HepG2 (cell line): Measurements from ENCODE around the gene CNTNAP1. TPM values are rescaled to one million over a fixed set of nuclear protein-coding genes. Genes with fewer than 3 reads are reported as not detected.

Experiments
- CBX5 ChIP-seq: sonication (generic); formaldehyde crosslinking; IDR thresholded peaks from 2 replicates; pipeline ENCODE4 v1.4.0; 2020; ENCODE audit warnings: missing genetic modification reagents, borderline replicate concordance
- CCDC6 ChIP-seq: sonication (generic); formaldehyde crosslinking; IDR thresholded peaks from 2 replicates; pipeline ENCODE4 v1.8.1; 2022; ENCODE audit warnings: mild to moderate bottlenecking, missing genetic modification reagents, moderate library complexity
- CHD4 ChIP-seq: fragments of 200-600 bp; sonication (generic); IDR thresholded peaks from 2 replicates; pipeline ENCODE4 v1.7.0; 2017; ENCODE audit warnings: mild to moderate bottlenecking, low read length, borderline replicate concordance
- ELF4 ChIP-seq: sonication (generic); formaldehyde crosslinking; IDR thresholded peaks from 2 replicates; pipeline ENCODE4 v1.5.0; 2020; ENCODE audit warnings: missing genetic modification reagents, mild to moderate bottlenecking, moderate library complexity, borderline replicate concordance
- ISL2 ChIP-seq: sonication (generic); formaldehyde crosslinking; IDR thresholded peaks from 2 replicates; pipeline ENCODE4 v1.5.0; 2020; ENCODE audit warnings: missing genetic modification reagents
- PAF1 ChIP-seq: IDR thresholded peaks from 2 replicates; pipeline ENCODE4 v1.6.1; 2016; ENCODE audit warnings: missing genetic modification reagents, missing compliant biosample characterization
- RBM22 ChIP-seq: fragments of 200-400 bp; formaldehyde crosslinking; optimal IDR thresholded peaks from 2 replicates; pipeline ENCODE3; 2017; ENCODE audit warnings: mild to moderate bottlenecking, low read length, moderate library complexity
- RFX5 ChIP-seq: IDR thresholded peaks from 2 replicates; pipeline ENCODE4 v1.6.1; 2011; ENCODE audit warnings: low read depth, low read length, improper control_type of control experiment
- U2AF1 ChIP-seq: fragments of 200-400 bp; formaldehyde crosslinking; optimal IDR thresholded peaks from 2 replicates; pipeline ENCODE3; 2017; ENCODE audit warnings: mild to moderate bottlenecking, low read depth, low read length
- XRCC5 ChIP-seq: fragments of 200-400 bp; formaldehyde crosslinking; optimal IDR thresholded peaks from 2 replicates; pipeline ENCODE3; 2017; ENCODE audit warnings: mild to moderate bottlenecking, low read length
- ZFP36 ChIP-seq: fragments of 150-350 bp; IDR thresholded peaks from 2 replicates; pipeline ENCODE4 v1.6.1; 2018; ENCODE audit warnings: borderline replicate concordance, low read length, low read depth; ENCODE audit not compliant: partially characterized antibody
- ZFP62 ChIP-seq: sonication (generic); formaldehyde crosslinking; IDR thresholded peaks from 2 replicates; pipeline ENCODE4 v1.4.0; 2020; ENCODE audit warnings: missing genetic modification reagents
- ZNF205 ChIP-seq: IDR thresholded peaks from 2 replicates; pipeline ENCODE4 v1.6.1; 2018; ENCODE audit warnings: missing biosample characterization, missing genetic modification reagents
- ZNF207 ChIP-seq: fragments of 450-650 bp; IDR thresholded peaks from 2 replicates; pipeline ENCODE4 v1.6.1; 2016; ENCODE audit warnings: antibody characterized with exemption, borderline replicate concordance
- ZNF225 ChIP-seq: sonication (generic); formaldehyde crosslinking; IDR thresholded peaks from 2 replicates; pipeline ENCODE4 v1.4.0; 2020; ENCODE audit warnings: mild to moderate bottlenecking, missing genetic modification reagents
- ZNF605 ChIP-seq: sonication (generic); formaldehyde crosslinking; IDR thresholded peaks from 2 replicates; pipeline ENCODE4 v1.8.0; 2022; ENCODE audit warnings: mild to moderate bottlenecking, missing genetic modification reagents
- ZNF674 ChIP-seq: sonication (generic); formaldehyde crosslinking; IDR thresholded peaks from 2 replicates; pipeline ENCODE4 v1.5.0; 2020; ENCODE audit warnings: low read depth, mild to moderate bottlenecking, missing genetic modification reagents
- polyA plus RNA-seq, 8 experiments: library from polyadenylated mRNA; depleted of rRNA in 3 of 8; stranded (reverse) in 7 of 8; unstranded in 1 of 8; fragments of >200 nt; fragmentation: Illumina TruSeq in 4 of 8; extraction: Trizol in 4 of 8; gene quantifications; 2 replicates each; pipeline versions ENCODE4 v1.2.1 to v1.2.3, GENCODE V29; 2011 to 2016; ENCODE audit warnings: low read depth in 4 of 8, missing spikeins in 1 of 8, mixed read lengths in 1 of 8; ENCODE audit not compliant: insufficient read depth in 1 of 8
- total RNA-seq, 5 experiments: library from RNA; depleted of rRNA; stranded (reverse); fragments of >200 nt; fragmentation: Illumina TruSeq; extraction: Trizol; gene quantifications; 2 replicates each; pipeline ENCODE4 v1.2.3, GENCODE V29; 2016; ENCODE audit warnings: low read depth in 1 of 5
- TF ChIP-seq, protein P1 (sequence below), 2 experiments: IDR thresholded peaks; 2 replicates each; pipeline ENCODE4 v1.6.1; 2011 to 2012; ENCODE audit warnings: low read length in 2 of 2, borderline replicate concordance in 1 of 2, low read depth in 1 of 2, mild to moderate bottlenecking in 1 of 2, moderate library complexity in 1 of 2
- TF ChIP-seq, protein P2 (sequence below): IDR thresholded peaks from 2 replicates; pipeline ENCODE4 v1.6.1; 2018; ENCODE audit warnings: missing genetic modification reagents
- TF ChIP-seq, protein P3 (sequence below): sonication (generic); formaldehyde crosslinking; IDR thresholded peaks from 2 replicates; pipeline ENCODE4 v1.8.0; 2022; ENCODE audit warnings: mild to moderate bottlenecking, missing genetic modification reagents; ENCODE audit not compliant: insufficient replicate concordance
- TF ChIP-seq, protein P4 (sequence below): sonication (generic); formaldehyde crosslinking; IDR thresholded peaks from 2 replicates; pipeline ENCODE4 v1.4.0; 2020; ENCODE audit warnings: missing genetic modification reagents

CNTNAP1 gene
- total and polyA plus RNA-seq, 2 of the 13 experiments (the other 11 are each of a cell fraction or from before 2014, with no cell fraction given) = 4.5 to 7.7 TPM

DNA sequence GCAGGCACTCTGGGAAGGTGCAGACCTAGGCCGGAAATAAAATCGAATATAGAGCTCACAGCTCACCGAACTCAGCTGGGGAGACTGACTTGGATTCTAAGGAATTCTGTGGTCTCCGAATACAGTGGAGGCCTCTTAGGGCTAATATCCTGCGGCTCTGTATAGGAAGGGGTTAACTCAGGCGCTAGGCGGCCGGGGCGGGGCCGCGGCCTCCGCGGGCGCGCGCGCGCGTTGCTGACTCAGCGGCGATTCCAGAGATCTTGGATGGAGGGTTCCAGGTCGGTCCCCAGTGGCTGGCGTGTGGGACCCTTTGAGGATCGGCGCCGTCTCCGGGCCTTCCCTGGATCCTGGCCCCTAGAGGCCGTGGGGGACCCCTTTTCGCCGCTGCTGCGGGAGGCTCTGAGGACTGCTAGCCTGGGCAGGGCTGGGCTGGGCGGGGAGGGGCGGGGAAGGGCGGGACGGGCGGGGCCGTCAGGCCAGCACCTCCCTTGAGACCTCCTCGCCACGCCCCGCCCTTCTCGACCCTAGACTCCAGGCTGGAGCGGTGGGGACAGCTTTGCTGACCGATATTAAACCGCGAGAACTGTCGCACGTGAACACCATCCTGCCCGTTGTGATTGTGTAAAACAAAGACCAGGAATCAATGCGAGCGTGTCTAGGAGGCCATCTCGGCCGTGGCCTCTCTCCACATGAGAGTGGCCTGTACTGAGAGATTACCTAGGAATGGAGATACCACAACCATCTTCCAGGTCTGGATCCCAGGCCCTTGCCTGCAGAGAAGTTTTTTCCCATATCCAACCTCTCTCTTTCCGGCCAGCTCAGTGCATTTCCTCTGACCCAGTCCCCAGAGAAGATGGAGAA lies 4.2 kb upstream of the CNTNAP1 start (continued):
- TF ChIP-seq ZFP36 (no peak), ZNF674 (CRISPR knock-in tag) (no peak), ZNF205 (CRISPR knock-in tag) (peak; percentile 80; the same call in 1 of the 2 replicates), CBX5 (CRISPR knock-in tag) (peak; percentile 87), CHD4 (no peak), CCDC6 (no peak; the same call in 1 of the 2 replicates), XRCC5 (peak; percentile 13), ZFP62 (CRISPR knock-in tag) (no peak), ZNF225 (peak; percentile 70), ZNF605 (peak; percentile 79), ISL2 (CRISPR knock-in tag) (peak; percentile 21; the same call in 1 of the 2 replicates), RFX5 (peak; percentile 56; the same call in 1 of the 2 replicates), RBM22 (no peak), U2AF1 (no peak), ZNF207 (no peak), PAF1 (CRISPR knock-in tag) (no peak), ELF4 (CRISPR knock-in tag) (no peak)
- TF ChIP-seq, protein P1, sequence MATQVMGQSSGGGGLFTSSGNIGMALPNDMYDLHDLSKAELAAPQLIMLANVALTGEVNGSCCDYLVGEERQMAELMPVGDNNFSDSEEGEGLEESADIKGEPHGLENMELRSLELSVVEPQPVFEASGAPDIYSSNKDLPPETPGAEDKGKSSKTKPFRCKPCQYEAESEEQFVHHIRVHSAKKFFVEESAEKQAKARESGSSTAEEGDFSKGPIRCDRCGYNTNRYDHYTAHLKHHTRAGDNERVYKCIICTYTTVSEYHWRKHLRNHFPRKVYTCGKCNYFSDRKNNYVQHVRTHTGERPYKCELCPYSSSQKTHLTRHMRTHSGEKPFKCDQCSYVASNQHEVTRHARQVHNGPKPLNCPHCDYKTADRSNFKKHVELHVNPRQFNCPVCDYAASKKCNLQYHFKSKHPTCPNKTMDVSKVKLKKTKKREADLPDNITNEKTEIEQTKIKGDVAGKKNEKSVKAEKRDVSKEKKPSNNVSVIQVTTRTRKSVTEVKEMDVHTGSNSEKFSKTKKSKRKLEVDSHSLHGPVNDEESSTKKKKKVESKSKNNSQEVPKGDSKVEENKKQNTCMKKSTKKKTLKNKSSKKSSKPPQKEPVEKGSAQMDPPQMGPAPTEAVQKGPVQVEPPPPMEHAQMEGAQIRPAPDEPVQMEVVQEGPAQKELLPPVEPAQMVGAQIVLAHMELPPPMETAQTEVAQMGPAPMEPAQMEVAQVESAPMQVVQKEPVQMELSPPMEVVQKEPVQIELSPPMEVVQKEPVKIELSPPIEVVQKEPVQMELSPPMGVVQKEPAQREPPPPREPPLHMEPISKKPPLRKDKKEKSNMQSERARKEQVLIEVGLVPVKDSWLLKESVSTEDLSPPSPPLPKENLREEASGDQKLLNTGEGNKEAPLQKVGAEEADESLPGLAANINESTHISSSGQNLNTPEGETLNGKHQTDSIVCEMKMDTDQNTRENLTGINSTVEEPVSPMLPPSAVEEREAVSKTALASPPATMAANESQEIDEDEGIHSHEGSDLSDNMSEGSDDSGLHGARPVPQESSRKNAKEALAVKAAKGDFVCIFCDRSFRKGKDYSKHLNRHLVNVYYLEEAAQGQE (IDR thresholded peaks at IDR 0.05; ENCODE audit: borderline replicate concordance in 1 of 2, low read depth in 1 of 2, low read length in 2 of 2) = no peak
- TF ChIP-seq, protein P2, sequence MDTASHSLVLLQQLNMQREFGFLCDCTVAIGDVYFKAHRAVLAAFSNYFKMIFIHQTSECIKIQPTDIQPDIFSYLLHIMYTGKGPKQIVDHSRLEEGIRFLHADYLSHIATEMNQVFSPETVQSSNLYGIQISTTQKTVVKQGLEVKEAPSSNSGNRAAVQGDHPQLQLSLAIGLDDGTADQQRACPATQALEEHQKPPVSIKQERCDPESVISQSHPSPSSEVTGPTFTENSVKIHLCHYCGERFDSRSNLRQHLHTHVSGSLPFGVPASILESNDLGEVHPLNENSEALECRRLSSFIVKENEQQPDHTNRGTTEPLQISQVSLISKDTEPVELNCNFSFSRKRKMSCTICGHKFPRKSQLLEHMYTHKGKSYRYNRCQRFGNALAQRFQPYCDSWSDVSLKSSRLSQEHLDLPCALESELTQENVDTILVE (CRISPR knock-in tag) = peak; percentile 75
- TF ChIP-seq, protein P3, sequence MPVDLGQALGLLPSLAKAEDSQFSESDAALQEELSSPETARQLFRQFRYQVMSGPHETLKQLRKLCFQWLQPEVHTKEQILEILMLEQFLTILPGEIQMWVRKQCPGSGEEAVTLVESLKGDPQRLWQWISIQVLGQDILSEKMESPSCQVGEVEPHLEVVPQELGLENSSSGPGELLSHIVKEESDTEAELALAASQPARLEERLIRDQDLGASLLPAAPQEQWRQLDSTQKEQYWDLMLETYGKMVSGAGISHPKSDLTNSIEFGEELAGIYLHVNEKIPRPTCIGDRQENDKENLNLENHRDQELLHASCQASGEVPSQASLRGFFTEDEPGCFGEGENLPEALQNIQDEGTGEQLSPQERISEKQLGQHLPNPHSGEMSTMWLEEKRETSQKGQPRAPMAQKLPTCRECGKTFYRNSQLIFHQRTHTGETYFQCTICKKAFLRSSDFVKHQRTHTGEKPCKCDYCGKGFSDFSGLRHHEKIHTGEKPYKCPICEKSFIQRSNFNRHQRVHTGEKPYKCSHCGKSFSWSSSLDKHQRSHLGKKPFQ = no peak
- TF ChIP-seq, protein P4, sequence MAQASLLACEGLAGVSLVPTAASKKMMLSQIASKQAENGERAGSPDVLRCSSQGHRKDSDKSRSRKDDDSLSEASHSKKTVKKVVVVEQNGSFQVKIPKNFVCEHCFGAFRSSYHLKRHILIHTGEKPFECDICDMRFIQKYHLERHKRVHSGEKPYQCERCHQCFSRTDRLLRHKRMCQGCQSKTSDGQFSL = peak; percentile 66
